Neuronal stem cell (in vitro differentiated cells): ENCODE data around the gene PFKFB3.

Experiments used
- DNase-seq: peaks from one replicate; pipeline ENCODE4 v3.0.0-alpha.2; 2013; ENCODE audit warnings: low spot score
- H2AFZ ChIP-seq: one replicate; pipeline ENCODE4 v1.6.1; 2013; ENCODE audit warnings: mild to moderate bottlenecking, low read length, inconsistent platforms
- H2AK5ac ChIP-seq: 2 replicates; pipeline ENCODE4 v1.6.1; 2013; ENCODE audit warnings: low read depth, mild to moderate bottlenecking, inconsistent platforms, low read length, moderate library complexity, mixed read lengths
- H2BK120ac ChIP-seq: 2 replicates; pipeline ENCODE4 v1.6.1; 2013; ENCODE audit warnings: low read depth, mild to moderate bottlenecking, inconsistent platforms, low read length, moderate library complexity, mixed read lengths
- H2BK12ac ChIP-seq: one replicate; pipeline ENCODE4 v1.6.1; 2013; ENCODE audit warnings: low read length, inconsistent platforms
- H2BK15ac ChIP-seq: 2 replicates; pipeline ENCODE4 v1.6.1; 2013; ENCODE audit warnings: mild to moderate bottlenecking, low read length, inconsistent platforms, mixed read lengths
- H2BK5ac ChIP-seq: one replicate; pipeline ENCODE4 v1.6.1; 2013; ENCODE audit warnings: inconsistent platforms, mild to moderate bottlenecking, low read length, moderate library complexity
- H3K14ac ChIP-seq: one replicate; pipeline ENCODE4 v1.6.1; 2013; ENCODE audit warnings: low read length, inconsistent platforms
- H3K18ac ChIP-seq: 2 replicates; pipeline ENCODE4 v1.6.1; 2013; ENCODE audit warnings: low read length, inconsistent platforms
- H3K23ac ChIP-seq: 2 replicates; pipeline ENCODE4 v1.6.1; 2013; ENCODE audit warnings: low read depth, mild to moderate bottlenecking, mixed read lengths, low read length, inconsistent platforms; ENCODE audit not compliant: poor library complexity
- H3K27ac ChIP-seq: replicated peaks from 3 replicates; pipeline ENCODE4 v1.5.1; 2013; ENCODE audit warnings: low read length, inconsistent platforms
- H3K27me3 ChIP-seq, 3 experiments: 2 replicates each; pipeline ENCODE4 v1.6.1; 2013; ENCODE audit warnings: low read length in 3 of 3, mild to moderate bottlenecking in 2 of 3, inconsistent platforms in 1 of 3, low read depth in 1 of 3, mixed read lengths in 1 of 3, moderate library complexity in 1 of 3; ENCODE audit not compliant: control insufficient read depth in 3 of 3, insufficient read depth in 3 of 3
- H3K36me3 ChIP-seq, 2 donors: replicated peaks in 1 of 2; 2 replicates each; pipeline ENCODE4 v1.6.1; 2013; ENCODE audit warnings: low read length in 2 of 2; ENCODE audit not compliant: control insufficient read depth in 2 of 2, insufficient read depth in 2 of 2
- H3K4ac ChIP-seq: 2 replicates; pipeline ENCODE4 v1.6.1; 2013; ENCODE audit warnings: inconsistent platforms, mild to moderate bottlenecking, low read length, moderate library complexity
- H3K4me1 ChIP-seq, 2 donors: 1 replicate in 1 of 2; 2 replicates in 1 of 2; pipeline ENCODE4 v1.6.1; 2013; ENCODE audit warnings: low read length in 2 of 2, low read depth in 1 of 2; ENCODE audit not compliant: control insufficient read depth in 2 of 2, insufficient read depth in 1 of 2
- H3K4me2 ChIP-seq: one replicate; pipeline ENCODE4 v1.6.1; 2013; ENCODE audit warnings: mild to moderate bottlenecking, low read length, inconsistent platforms; ENCODE audit not compliant: insufficient read depth, poor library complexity, severe bottlenecking
- H3K4me3 ChIP-seq, 2 donors: 2 replicates each; pipeline ENCODE4 v1.5.1; 2013; ENCODE audit warnings: low read length in 2 of 2, mild to moderate bottlenecking in 2 of 2, inconsistent platforms in 1 of 2, moderate library complexity in 1 of 2
- H3K79me1 ChIP-seq: one replicate; pipeline ENCODE4 v1.6.1; 2013; ENCODE audit warnings: low read depth, mild to moderate bottlenecking, inconsistent platforms, low read length, moderate library complexity
- H3K9ac ChIP-seq: one replicate; pipeline ENCODE4 v1.6.1; 2013; ENCODE audit warnings: mild to moderate bottlenecking, low read depth, low read length, inconsistent platforms; ENCODE audit not compliant: poor library complexity
- H3K9me3 ChIP-seq, 2 donors: replicated peaks in 1 of 2; 2 replicates each; pipeline versions ENCODE3 to v1.6.1; 2013; ENCODE audit warnings: low read length in 2 of 2, mild to moderate bottlenecking in 2 of 2, inconsistent platforms in 1 of 2, low read depth in 1 of 2, mixed read lengths in 1 of 2, moderate library complexity in 1 of 2; ENCODE audit not compliant: control insufficient read depth in 2 of 2, insufficient read depth in 1 of 2
- H4K8ac ChIP-seq: one replicate; pipeline ENCODE4 v1.6.1; 2013; ENCODE audit warnings: low read depth, mild to moderate bottlenecking, inconsistent platforms, low read length, moderate library complexity
- H4K91ac ChIP-seq: one replicate; pipeline ENCODE4 v1.6.1; 2013; ENCODE audit warnings: low read length, low read depth, mild to moderate bottlenecking, inconsistent platforms; ENCODE audit not compliant: poor library complexity
- WGBS, 2 donors: extraction: QIAGEN DNeasy Blood & Tissue Kit; methylation state at CpG; one replicate each; pipeline ENCODE4 v1.1.7; 2013; ENCODE audit warnings: missing lambda C conversion rate in 2 of 2, mixed read lengths in 1 of 2; ENCODE audit not compliant: insufficient read length in 2 of 2, insufficient replicate concordance in 1 of 2; ENCODE audit errors: extremely low coverage in 2 of 2; 5-methylcytosine and 5-hydroxymethylcytosine counted together

PFKFB3 gene

DNA sequence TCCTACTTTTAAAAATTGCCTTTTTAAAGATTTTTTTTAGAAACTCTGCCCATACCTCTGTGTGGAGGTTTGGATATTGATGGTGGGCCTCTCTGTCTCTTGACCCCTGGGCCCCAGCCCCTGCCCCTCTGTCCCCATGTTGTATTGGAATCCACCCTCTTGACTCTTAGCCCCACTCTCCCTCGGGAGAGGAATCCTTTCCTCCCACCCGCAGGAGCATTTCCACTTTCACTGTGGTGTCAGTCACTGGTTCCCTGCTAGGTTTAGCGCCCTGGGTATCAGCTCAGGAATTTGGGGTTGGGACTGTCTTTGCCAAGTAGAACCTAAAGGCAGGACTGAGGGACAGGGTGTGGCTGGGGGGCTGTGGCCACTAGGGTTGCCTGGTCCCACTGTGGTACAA is 10.1 kb downstream of the PFKFB3 start:
- no peak overlapping the region for H3K18ac ChIP-seq
- H4K8ac ChIP-seq, result no peak overlapping the region
- no peak overlapping the region for H3K27ac ChIP-seq
- DNase-seq, result no peak
- no peak overlapping the region for H2BK12ac ChIP-seq
- H3K4me1 ChIP-seq, result peaks cover 13 to 19% of the 10 kb centered on the region in 2 donors
- H2AFZ ChIP-seq, result no peak overlapping the region
- no peak overlapping the region for H2BK5ac ChIP-seq
- H2BK15ac ChIP-seq, result no peak overlapping the region
- peak overlapping the region; percentile 6 for H2AK5ac ChIP-seq
- no peak overlapping the region for H2BK120ac ChIP-seq
- no peak overlapping the region for H3K14ac ChIP-seq
- peaks cover 0 to 4% of the 10 kb centered on the region in 2 donors for H3K9me3 ChIP-seq
- H4K91ac ChIP-seq, result no peak overlapping the region
- H3K23ac ChIP-seq, result no peak overlapping the region
- H3K36me3 ChIP-seq, result peaks cover 39 to 51% of the 10 kb centered on the region in 2 donors
- no peak overlapping the region for H3K9ac ChIP-seq
- WGBS, 2 donors, result no CpG with 5 or more reads among the region's 3 CpGs
- peaks cover 21% of the 10 kb centered on the region for H3K79me1 ChIP-seq
- no peak overlapping the region for H3K4me3 ChIP-seq
- no peak overlapping the region for H3K4ac ChIP-seq
- peaks cover 0 to 2% (median 0%) of the 10 kb centered on the region in 3 experiments for H3K27me3 ChIP-seq
- H3K4me2 ChIP-seq, result no peak overlapping the region

DNA sequence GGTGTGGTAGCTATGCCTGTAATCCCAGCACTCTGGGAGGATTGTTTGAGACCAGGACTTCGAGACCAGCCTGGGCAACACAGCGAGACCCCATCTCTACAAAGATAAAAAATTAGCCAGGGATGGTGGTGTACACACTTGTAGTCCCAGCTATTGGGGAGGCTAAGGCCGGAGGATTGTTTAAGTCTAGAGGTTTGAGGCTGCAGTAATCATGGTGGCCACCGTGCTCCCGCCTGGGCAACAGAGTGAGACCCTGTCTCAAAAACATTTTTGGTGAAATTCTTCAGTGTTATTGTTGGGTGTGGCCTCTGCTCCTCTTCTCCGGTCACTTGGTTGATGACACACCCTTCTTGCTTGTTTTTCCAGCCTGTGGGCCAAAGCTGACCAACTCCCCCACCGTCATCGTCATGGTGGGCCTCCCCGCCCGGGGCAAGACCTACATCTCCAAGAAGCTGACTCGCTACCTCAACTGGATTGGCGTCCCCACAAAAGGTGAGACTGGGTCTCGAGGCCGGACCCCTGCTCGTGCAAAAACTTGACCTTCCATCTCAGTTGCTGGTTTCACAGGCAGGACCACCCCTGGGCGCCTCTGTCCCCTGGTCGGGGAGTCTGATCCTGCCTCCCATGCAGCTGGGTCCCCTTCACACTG is 10.6 kb downstream of the PFKFB3 start:
- Histone ChIP-seq H3K79me1 (peaks cover 20% of the 10 kb centered on the region), H4K8ac (no peak overlapping the region), H3K4me3 (no peak overlapping the region), H2BK120ac (no peak overlapping the region), H3K4me1 (peaks cover 13 to 19% of the 10 kb centered on the region in 2 donors), H3K4ac (no peak overlapping the region), H4K91ac (no peak overlapping the region), H3K14ac (no peak overlapping the region), H3K27ac (no peak overlapping the region), H3K23ac (no peak overlapping the region), H3K4me2 (no peak overlapping the region), H3K36me3 (peaks cover 42 to 54% of the 10 kb centered on the region in 2 donors), H2BK12ac (no peak overlapping the region), H3K27me3 (peaks cover 0 to 2% (median 0%) of the 10 kb centered on the region in 3 experiments), H3K18ac (no peak overlapping the region), H2AK5ac (peak overlapping the region; percentile 6), H2BK15ac (no peak overlapping the region), H3K9ac (no peak overlapping the region), H2BK5ac (no peak overlapping the region), H3K9me3 (peaks cover 0 to 4% of the 10 kb centered on the region in 2 donors), H2AFZ (no peak overlapping the region)
- no peak for DNase-seq
- WGBS, 2 donors, result no CpG with 5 or more reads among the region's 17 CpGs

DNA sequence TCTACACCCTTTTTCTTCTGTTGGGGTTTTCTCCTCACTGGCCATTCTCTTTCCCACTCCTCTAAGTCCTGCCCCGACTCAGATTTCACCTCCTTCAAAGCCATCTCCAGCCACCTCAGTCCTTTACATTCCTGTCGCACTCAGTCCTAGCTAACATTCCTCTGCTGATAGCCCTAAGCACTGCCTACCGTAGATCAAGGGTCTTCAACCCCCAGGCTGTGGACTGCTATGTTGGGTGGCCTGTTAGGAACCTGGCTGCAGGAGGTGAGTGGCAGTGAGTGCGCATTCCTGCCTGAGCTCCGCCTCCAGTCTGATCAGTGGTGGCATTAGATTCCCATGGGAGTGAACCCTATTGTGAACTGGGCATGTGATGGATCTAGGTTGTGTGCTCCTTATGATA is 11.2 kb downstream of the PFKFB3 start:
- DNase-seq, result no peak
- no peak overlapping the region for H2AK5ac ChIP-seq
- no peak overlapping the region for H3K4me3 ChIP-seq
- WGBS, 2 donors, result no CpG with 5 or more reads among the region's 5 CpGs
- no peak overlapping the region for H3K9ac ChIP-seq
- H3K4me2 ChIP-seq, result no peak overlapping the region
- H2BK120ac ChIP-seq, result no peak overlapping the region
- peaks cover 41 to 58% of the 10 kb centered on the region in 2 donors for H3K36me3 ChIP-seq
- no peak overlapping the region for H3K14ac ChIP-seq
- H3K9me3 ChIP-seq, result peaks cover 0 to 3% of the 10 kb centered on the region in 2 donors
- peak overlapping the region; percentile 13 for H3K18ac ChIP-seq
- no peak overlapping the region for H2BK12ac ChIP-seq
- no peak overlapping the region for H3K23ac ChIP-seq
- peaks cover 13 to 21% of the 10 kb centered on the region in 2 donors for H3K4me1 ChIP-seq
- H2AFZ ChIP-seq, result no peak overlapping the region
- H4K8ac ChIP-seq, result no peak overlapping the region
- H3K79me1 ChIP-seq, result peaks cover 16% of the 10 kb centered on the region
- H2BK15ac ChIP-seq, result no peak overlapping the region
- no peak overlapping the region for H3K27ac ChIP-seq
- H3K27me3 ChIP-seq, result no peaks in the 10 kb centered on the region
- H2BK5ac ChIP-seq, result no peak overlapping the region
- no peak overlapping the region for H3K4ac ChIP-seq
- no peak overlapping the region for H4K91ac ChIP-seq

DNA sequence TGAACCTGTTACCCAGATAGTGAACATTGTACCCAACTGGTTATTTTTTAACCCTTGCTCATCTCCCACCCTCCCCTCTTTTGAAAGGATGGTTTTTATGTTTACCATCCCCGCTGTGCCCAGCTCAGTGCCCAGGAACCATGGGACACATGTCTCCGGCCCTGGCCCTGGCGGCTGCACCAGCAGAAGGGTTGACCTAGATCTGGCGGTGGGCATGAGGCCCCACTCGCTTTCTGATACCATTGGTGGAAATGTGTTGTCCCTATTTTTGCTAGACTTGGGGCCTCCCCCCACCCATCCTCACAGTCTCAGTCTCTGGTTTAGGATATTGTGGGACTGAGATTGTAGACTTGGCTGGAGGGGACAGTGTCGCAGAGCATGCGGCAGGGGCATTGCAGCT is 11.9 kb downstream of the PFKFB3 start:
- Histone ChIP-seq H3K4me1 (peaks cover 13 to 26% of the 10 kb centered on the region in 2 donors), H3K9ac (peak overlapping the region; percentile 32), H2BK5ac (peak overlapping the region; percentile 56), H2BK12ac (no peak overlapping the region), H2BK15ac (no peak overlapping the region), H3K4me2 (no peak overlapping the region), H3K79me1 (peaks cover 14% of the 10 kb centered on the region), H3K14ac (no peak overlapping the region), H3K27me3 (no peaks in the 10 kb centered on the region), H3K36me3 (peaks cover 44 to 65% of the 10 kb centered on the region in 2 donors), H2BK120ac (no peak overlapping the region), H4K8ac (no peak overlapping the region), H3K23ac (peak overlapping the region; percentile 17), H3K4ac (no peak overlapping the region), H3K18ac (peak overlapping the region; percentile 60), H3K4me3 (no peak overlapping the region), H2AK5ac (no peak overlapping the region), H3K27ac (no peak overlapping the region), H4K91ac (no peak overlapping the region), H2AFZ (no peak overlapping the region), H3K9me3 (peaks cover 0 to 3% of the 10 kb centered on the region in 2 donors)
- DNase-seq, result no peak
- WGBS, 2 donors, result no CpG with 5 or more reads among the region's 7 CpGs
